H1 (cell line): ENCODE data around the gene MED19. TPM values are rescaled to one million over a fixed set of nuclear protein-coding genes. Genes with fewer than 3 reads are reported as not detected.

Source experiments
- CTCF ChIA-PET: fragments of 300-600 bp; sonication (Branson Sonifier 250); formaldehyde crosslinking; loops from one replicate; lab custom pipeline; 2021; ENCODE audit not compliant: partially characterized antibody; lab: Charles Lee
- POLR2A ChIA-PET: fragments of 300-600 bp; sonication (Branson Sonifier 250); formaldehyde crosslinking; loops from one replicate; lab custom pipeline; 2021; ENCODE audit warnings: inconsistent platforms; ENCODE audit not compliant: partially characterized antibody; lab: Charles Lee
- DNase-seq, 2 experiments: peaks; one replicate each; pipeline versions ENCODE4 v3.0.0 to v3.0.0-alpha.2; 2010 to 2022; ENCODE audit warnings: low spot score in 2 of 2, low read depth in 1 of 2, mixed read lengths in 1 of 2
- FAIRE-seq: peaks from 2 replicates; lab custom pipeline; 2011; peaks lifted over from hg19 to GRCh38; lab: Jason Lieb, UNC
- H2AFZ ChIP-seq: 2 replicates; pipeline ENCODE4 v1.8.1; 2012; ENCODE audit warnings: low read length, inconsistent platforms
- H2AK5ac ChIP-seq: 2 replicates; pipeline ENCODE4 v1.6.1; 2013; ENCODE audit warnings: low read depth, low read length
- H2BK120ac ChIP-seq: replicated peaks from 2 replicates; pipeline ENCODE3; 2013; ENCODE audit warnings: low read depth, low read length, inconsistent platforms
- H2BK12ac ChIP-seq: 2 replicates; pipeline ENCODE4 v1.6.1; 2013; ENCODE audit warnings: low read depth, low read length
- H2BK15ac ChIP-seq: 2 replicates; pipeline ENCODE4 v1.6.1; 2013; ENCODE audit warnings: low read length
- H2BK20ac ChIP-seq: 2 replicates; pipeline ENCODE4 v1.6.1; 2013; ENCODE audit warnings: low read length
- H2BK5ac ChIP-seq: 2 replicates; pipeline ENCODE4 v1.6.1; 2013; ENCODE audit warnings: low read depth, low read length
- H3K14ac ChIP-seq: 2 replicates; pipeline ENCODE4 v1.6.1; 2013; ENCODE audit warnings: inconsistent platforms; ENCODE audit not compliant: insufficient read length
- H3K18ac ChIP-seq: 2 replicates; pipeline ENCODE4 v1.6.1; 2013; ENCODE audit warnings: low read length; ENCODE audit errors: extremely low read depth
- H3K23ac ChIP-seq: 2 replicates; pipeline ENCODE4 v1.6.1; 2013; ENCODE audit warnings: inconsistent platforms; ENCODE audit not compliant: insufficient read length
- H3K23me2 ChIP-seq: 2 replicates; pipeline ENCODE4 v1.6.1; 2013; ENCODE audit warnings: low read depth, low read length
- H3K27ac ChIP-seq: 2 replicates; pipeline ENCODE4 v1.6.1; 2011; ENCODE audit warnings: low read depth, low read length, inconsistent platforms
- H3K27me3 ChIP-seq, 4 experiments: replicated peaks in 1 of 4; 1 replicate in 1 of 4; 2 replicates in 3 of 4; pipeline versions ENCODE4 v1.6.1 to v1.8.1; 2011 to 2013; ENCODE audit warnings: low read length in 3 of 4, mild to moderate bottlenecking in 3 of 4, inconsistent platforms in 2 of 4, mixed read lengths in 2 of 4, moderate library complexity in 1 of 4; ENCODE audit not compliant: control insufficient read depth in 3 of 4, insufficient read depth in 3 of 4; ENCODE audit errors: extremely low read depth in 1 of 4
- H3K36me3 ChIP-seq, 4 experiments: 2 replicates each; pipeline versions ENCODE4 v1.6.1 to v1.8.1; 2011 to 2013; ENCODE audit warnings: mild to moderate bottlenecking in 4 of 4, low read length in 3 of 4, moderate library complexity in 2 of 4, control low read depth in 1 of 4, inconsistent platforms in 1 of 4; ENCODE audit not compliant: insufficient read depth in 4 of 4, control insufficient read depth in 2 of 4
- H3K4ac ChIP-seq: replicated peaks from 2 replicates; pipeline ENCODE3; 2013; ENCODE audit warnings: low read length, low read depth, mixed read lengths, inconsistent platforms; ENCODE audit not compliant: insufficient read length
- H3K4me1 ChIP-seq, 4 experiments: replicated peaks in 1 of 4; 1 replicate in 1 of 4; 2 replicates in 3 of 4; pipeline versions ENCODE4 v1.6.1 to v1.8.1; 2011 to 2013; ENCODE audit warnings: low read length in 3 of 4, inconsistent platforms in 2 of 4, mixed read lengths in 1 of 4; ENCODE audit not compliant: insufficient read depth in 4 of 4, control insufficient read depth in 3 of 4
- H3K4me2 ChIP-seq, 2 experiments: 2 replicates each; pipeline versions ENCODE4 v1.6.1 to v1.8.1; 2011 to 2013; ENCODE audit warnings: low read depth in 2 of 2, low read length in 2 of 2, control low read depth in 1 of 2, inconsistent platforms in 1 of 2, mild to moderate bottlenecking in 1 of 2; ENCODE audit not compliant: insufficient read depth in 1 of 2
- H3K4me3 ChIP-seq, 4 experiments: fragments of 200-600, 300-600 bp in 1 of 4; sonication (generic), shearing (Covaris generic), sonication (Bioruptor Twin) in 1 of 4; 2 replicates each; pipeline versions ENCODE4 v1.5.1 to v1.8.1; 2011 to 2016; ENCODE audit warnings: low read length in 4 of 4, low read depth in 3 of 4, control low read depth in 2 of 4, inconsistent platforms in 2 of 4, mild to moderate bottlenecking in 2 of 4, mixed read lengths in 1 of 4, moderate library complexity in 1 of 4; ENCODE audit not compliant: insufficient read depth in 2 of 4; ENCODE audit errors: extremely low read depth in 1 of 4
- H3K56ac ChIP-seq: replicated peaks from 2 replicates; pipeline ENCODE3; 2013; ENCODE audit warnings: low read depth, mild to moderate bottlenecking, mixed read lengths, low read length, inconsistent platforms; ENCODE audit not compliant: insufficient read length
- H3K79me1 ChIP-seq: 2 replicates; pipeline ENCODE4 v1.6.1; 2013; ENCODE audit warnings: low read depth, low read length, control low read depth
- H3K79me2 ChIP-seq, 2 experiments: 2 replicates each; pipeline versions ENCODE4 v1.6.1 to v1.8.1; 2012 to 2013; ENCODE audit warnings: low read length in 2 of 2, mild to moderate bottlenecking in 2 of 2, inconsistent platforms in 1 of 2; ENCODE audit not compliant: insufficient read depth in 2 of 2, control insufficient read depth in 1 of 2
- H3K9ac ChIP-seq, 4 experiments: replicated peaks in 1 of 4; 1 replicate in 1 of 4; 2 replicates in 3 of 4; pipeline versions ENCODE4 v1.6.1 to v1.8.1; 2011 to 2013; ENCODE audit warnings: low read depth in 3 of 4, low read length in 3 of 4, control low read depth in 2 of 4, mild to moderate bottlenecking in 2 of 4, moderate library complexity in 2 of 4, inconsistent platforms in 1 of 4; ENCODE audit errors: extremely low read depth in 1 of 4
- H3K9me3 ChIP-seq, 2 experiments: 2 replicates each; pipeline versions ENCODE4 v1.6.1 to v1.8.1; 2012 to 2013; ENCODE audit warnings: mild to moderate bottlenecking in 2 of 2, moderate library complexity in 2 of 2, control low read depth in 1 of 2, inconsistent platforms in 1 of 2, low read depth in 1 of 2, low read length in 1 of 2, mixed read lengths in 1 of 2; ENCODE audit not compliant: insufficient read depth in 2 of 2
- H4K20me1 ChIP-seq, 2 experiments: replicated peaks in 1 of 2; 2 replicates each; pipeline versions ENCODE3 to v1.8.1; 2011 to 2013; ENCODE audit warnings: inconsistent platforms in 2 of 2, low read length in 2 of 2, mild to moderate bottlenecking in 1 of 2; ENCODE audit not compliant: insufficient read depth in 2 of 2, control insufficient read depth in 1 of 2
- H4K5ac ChIP-seq: 2 replicates; pipeline ENCODE4 v1.6.1; 2013; ENCODE audit warnings: low read length, low read depth, mixed read lengths, inconsistent platforms; ENCODE audit not compliant: insufficient read length
- H4K8ac ChIP-seq: 2 replicates; pipeline ENCODE4 v1.8.0; 2013; ENCODE audit warnings: mild to moderate bottlenecking, moderate library complexity, low read length, inconsistent platforms; ENCODE audit not compliant: insufficient read depth; ENCODE audit errors: extremely low read depth
- H4K91ac ChIP-seq: replicated peaks from 2 replicates; pipeline ENCODE3; 2013; ENCODE audit warnings: low read length, mixed read lengths, inconsistent platforms; ENCODE audit not compliant: insufficient read length
- BACH1 ChIP-seq: IDR thresholded peaks from 2 replicates; pipeline ENCODE4 v1.6.1; 2012; ENCODE audit warnings: low read length, improper control_type of control experiment
- CHD2 ChIP-seq: IDR thresholded peaks from 2 replicates; pipeline ENCODE4 v1.6.1; 2012; ENCODE audit warnings: low read length, improper control_type of control experiment
- KDM1A ChIP-seq: fragments of 200-600, 300-600 bp; sonication (generic); IDR thresholded peaks from 2 replicates; pipeline ENCODE4 v1.7.1; 2016; ENCODE audit warnings: mild to moderate bottlenecking, low read length, borderline replicate concordance
- KDM5A ChIP-seq: fragments of 200-600 bp; IDR thresholded peaks from 2 replicates; pipeline ENCODE4 v1.7.1; 2012; ENCODE audit warnings: mild to moderate bottlenecking, low read length, inconsistent platforms, mixed read lengths
- MAFK ChIP-seq: IDR thresholded peaks from 2 replicates; pipeline ENCODE4 v1.6.1; 2012; ENCODE audit warnings: low read depth, mild to moderate bottlenecking, improper control_type of control experiment, low read length
- NANOG ChIP-seq: IDR thresholded peaks from 2 replicates; pipeline ENCODE4 v1.6.1; 2011; ENCODE audit warnings: low read length, low read depth, mild to moderate bottlenecking, inconsistent platforms; ENCODE audit not compliant: insufficient read depth, poor library complexity, severe bottlenecking
- RAD21 ChIP-seq, 2 experiments: IDR thresholded peaks in 1 of 2; conservative IDR thresholded peaks in 1 of 2; 2 replicates each; pipeline ENCODE4 v1.6.1; 2011; ENCODE audit warnings: low read depth in 2 of 2, low read length in 2 of 2, improper control_type of control experiment in 1 of 2, inconsistent platforms in 1 of 2, mild to moderate bottlenecking in 1 of 2, moderate library complexity in 1 of 2
- SIRT6 ChIP-seq: IDR thresholded peaks from one replicate; pipeline ENCODE4 v1.7.1; 2012; ENCODE audit warnings: low read length, inconsistent platforms
- TAF7 ChIP-seq: optimal IDR thresholded peaks from 2 replicates; pipeline ENCODE3; 2011; ENCODE audit warnings: low read depth, mild to moderate bottlenecking, inconsistent platforms, low read length, moderate library complexity, borderline replicate concordance
- TCF12 ChIP-seq: IDR thresholded peaks from 2 replicates; pipeline ENCODE4 v1.6.1; 2011; ENCODE audit warnings: low read depth, mild to moderate bottlenecking, low read length
- ZNF274 ChIP-seq: IDR thresholded peaks from 2 replicates; pipeline ENCODE4 v1.7.0; 2012; ENCODE audit warnings: low read length, borderline replicate concordance; ENCODE audit errors: extremely low read depth
- WGBS, 2 experiments: shearing (Covaris generic) in 1 of 2; methylation state at CpG; one replicate each; pipeline versions ENCODE4 v1.1.6 to v1.1.7; 2013 to 2015; ENCODE audit warnings: low lambda C conversion rate in 2 of 2, mixed read lengths in 2 of 2, inconsistent platforms in 1 of 2, low coverage in 1 of 2, missing lambda C conversion rate in 1 of 2; ENCODE audit not compliant: insufficient replicate concordance in 2 of 2, insufficient coverage in 1 of 2, insufficient read length in 1 of 2; ENCODE audit errors: extremely low coverage in 1 of 2, missing lambda C conversion rate in 1 of 2; 5-methylcytosine and 5-hydroxymethylcytosine counted together
- polyA plus RNA-seq, 7 experiments: library from polyadenylated mRNA; depleted of rRNA in 3 of 7; stranded (reverse) in 5 of 7; unstranded in 2 of 7; fragments of >200 nt in 5 of 7; fragments of 200-250 nt in 2 of 7; gene quantifications; 1 replicate in 5 of 7; 2 replicates in 1 of 7; 4 replicates in 1 of 7; pipeline versions ENCODE4 v1.2.1 to v1.2.3, GENCODE V29; 2011 to 2013; ENCODE audit warnings: missing spikeins in 2 of 7, mixed read lengths in 2 of 7
- total RNA-seq: library from RNA; stranded (reverse); fragmentation: NEBNext Ultra II Directional; extraction: Animal tissue kit (Norgen Biotek cat#: 25700); gene quantifications from 2 replicates; pipeline ENCODE4 v1.2.1, GENCODE V29; 2021
- TF ChIP-seq, protein P1 (sequence below): IDR thresholded peaks from 2 replicates; pipeline ENCODE4 v1.6.1; 2011; ENCODE audit warnings: low read length, improper control_type of control experiment

The MED19 gene
- total and polyA plus RNA-seq, 2 of the 8 experiments (the other 6 are each of a cell fraction or from before 2014, with no cell fraction given) = 19.4 to 35.4 TPM

DNA sequence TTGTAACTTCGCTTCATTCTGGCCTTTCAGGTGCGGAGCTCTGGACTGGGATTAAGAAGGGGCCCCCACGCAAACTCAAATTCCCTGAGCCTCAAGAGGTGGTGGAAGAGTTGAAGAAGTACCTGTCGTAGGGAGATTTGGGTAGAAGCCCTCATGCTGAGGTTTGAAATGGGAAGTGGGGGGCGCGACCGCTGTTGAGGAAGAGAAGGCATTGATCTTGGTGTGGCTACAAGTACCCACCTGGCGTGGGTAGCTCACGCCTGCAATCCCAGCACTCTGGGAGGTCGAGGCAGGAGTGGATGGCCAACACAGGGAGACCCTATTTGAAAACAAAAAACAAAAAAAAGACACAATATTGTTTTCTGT, 30.1 kb upstream of the MED19 start:
- no peak overlapping the region for H2BK120ac ChIP-seq
- no peak overlapping the region for H3K18ac ChIP-seq
- H4K5ac ChIP-seq = no peak overlapping the region
- no peaks in the 10 kb centered on the region for H3K27me3 ChIP-seq
- peak overlapping the region; percentile 85 for H4K8ac ChIP-seq
- H2BK20ac ChIP-seq = no peak overlapping the region
- 0 out of 2 replicates have a peak overlapping the region, but pooled peaks have one; percentile 72 for H2BK5ac ChIP-seq
- peak overlapping the region; percentile 65 to 88 for H3K4me2 ChIP-seq
- no peak for DNase-seq
- WGBS, 2 experiments = 10% methylated on average over 10 of the region's 10 CpGs; no CpG with 5 or more reads in 1 of the 2 experiments
- H4K91ac ChIP-seq = no peak overlapping the region
- H2BK12ac ChIP-seq = no peak overlapping the region
- no peak overlapping the region for H3K14ac ChIP-seq
- no peak overlapping the region for H2AFZ ChIP-seq
- peaks cover 0 to 4% of the 10 kb centered on the region in 2 experiments for H4K20me1 ChIP-seq
- H3K56ac ChIP-seq = peak overlapping the region; percentile 65
- H3K36me3 ChIP-seq = peaks cover 15 to 52% (median 38%) of the 10 kb centered on the region in 4 experiments
- no peak for FAIRE-seq
- peak overlapping the region; percentile 83 for H3K27ac ChIP-seq
- H3K79me2 ChIP-seq = peaks cover 0 to 14% of the 10 kb centered on the region in 2 experiments; a peak in 3 of 4 replicates
- no peaks in the 10 kb centered on the region for H3K9me3 ChIP-seq
- H3K9ac ChIP-seq = peak overlapping the region; percentile 75 to 90 (median 88)
- no peak overlapping the region for H3K23ac ChIP-seq
- no peaks in the 10 kb centered on the region; the same call in 1 of the 2 replicates for H3K79me1 ChIP-seq
- H2BK15ac ChIP-seq = no peak overlapping the region
- peak overlapping the region; percentile 36 for H3K4ac ChIP-seq
- CTCF ChIA-PET = interaction anchor here (0.8 to 12.1 kb wide), 5 partner anchors 9 to 60 kb away, joined by 3 to 182 read pairs (median 5); partner anchors contain the start of gene BTBD18
- no peaks in the 10 kb centered on the region; the same call in 1 of the 2 replicates for H3K23me2 ChIP-seq
- no peak overlapping the region for H2AK5ac ChIP-seq
- peak overlapping the region; percentile 76 to 99 (median 92) for H3K4me3 ChIP-seq
- POLR2A ChIA-PET = interaction anchor here (0.6 to 5.8 kb wide), 30 partner anchors 9 to 312 kb away, joined by 3 to 30 read pairs (median 6); partner anchors contain the start of genes BTBD18, CTNND1, MED19 and RTN4RL2
- H3K4me1 ChIP-seq = peaks cover 0 to 9% (median 3%) of the 10 kb centered on the region in 4 experiments; a peak in 4 of 7 replicates
- TF ChIP-seq RAD21 (IDR thresholded peaks at IDR 0.05 in 1 of 2, conservative IDR thresholded peaks at IDR 0.05 in 1 of 2; ENCODE audit: low read depth in 2 of 2, low read length in 2 of 2) = no peak
- TF ChIP-seq MAFK = no peak
- no peak for TF ChIP-seq TCF12
- no peak for TF ChIP-seq SIRT6
- TF ChIP-seq CHD2 = no peak
- TF ChIP-seq KDM5A = no peak
- TF ChIP-seq BACH1 = no peak
- no peak for TF ChIP-seq NANOG
- no peak for TF ChIP-seq TAF7
- no peak for TF ChIP-seq ZNF274
- TF ChIP-seq KDM1A = no peak
- TF ChIP-seq, protein P1, sequence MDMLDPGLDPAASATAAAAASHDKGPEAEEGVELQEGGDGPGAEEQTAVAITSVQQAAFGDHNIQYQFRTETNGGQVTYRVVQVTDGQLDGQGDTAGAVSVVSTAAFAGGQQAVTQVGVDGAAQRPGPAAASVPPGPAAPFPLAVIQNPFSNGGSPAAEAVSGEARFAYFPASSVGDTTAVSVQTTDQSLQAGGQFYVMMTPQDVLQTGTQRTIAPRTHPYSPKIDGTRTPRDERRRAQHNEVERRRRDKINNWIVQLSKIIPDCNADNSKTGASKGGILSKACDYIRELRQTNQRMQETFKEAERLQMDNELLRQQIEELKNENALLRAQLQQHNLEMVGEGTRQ = no peak
